ENCODE data around the gene ACVRL1.

- TF ChIP-seq TCF7L2 (IDR thresholded peaks at IDR 0.05; ENCODE audit: low read depth, low read length), result no peak
- TF ChIP-seq, protein P1, sequence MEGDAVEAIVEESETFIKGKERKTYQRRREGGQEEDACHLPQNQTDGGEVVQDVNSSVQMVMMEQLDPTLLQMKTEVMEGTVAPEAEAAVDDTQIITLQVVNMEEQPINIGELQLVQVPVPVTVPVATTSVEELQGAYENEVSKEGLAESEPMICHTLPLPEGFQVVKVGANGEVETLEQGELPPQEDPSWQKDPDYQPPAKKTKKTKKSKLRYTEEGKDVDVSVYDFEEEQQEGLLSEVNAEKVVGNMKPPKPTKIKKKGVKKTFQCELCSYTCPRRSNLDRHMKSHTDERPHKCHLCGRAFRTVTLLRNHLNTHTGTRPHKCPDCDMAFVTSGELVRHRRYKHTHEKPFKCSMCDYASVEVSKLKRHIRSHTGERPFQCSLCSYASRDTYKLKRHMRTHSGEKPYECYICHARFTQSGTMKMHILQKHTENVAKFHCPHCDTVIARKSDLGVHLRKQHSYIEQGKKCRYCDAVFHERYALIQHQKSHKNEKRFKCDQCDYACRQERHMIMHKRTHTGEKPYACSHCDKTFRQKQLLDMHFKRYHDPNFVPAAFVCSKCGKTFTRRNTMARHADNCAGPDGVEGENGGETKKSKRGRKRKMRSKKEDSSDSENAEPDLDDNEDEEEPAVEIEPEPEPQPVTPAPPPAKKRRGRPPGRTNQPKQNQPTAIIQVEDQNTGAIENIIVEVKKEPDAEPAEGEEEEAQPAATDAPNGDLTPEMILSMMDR (IDR thresholded peaks at IDR 0.05), result no peak
Observed at GRCh38 chr12:51941011-51941581, 33.8 kb downstream of the ACVRL1 start.

All from Panc1 (cell line).